Endothelial cell of umbilical vein (primary cell): Measurements from ENCODE around the gene NARS2. TPM values are rescaled to one million over a fixed set of nuclear protein-coding genes. Genes with fewer than 3 reads are reported as not detected.

Source experiments
- BruUV-seq: library from RNA; stranded (reverse); fragments of 400-500 nt; replicated peaks from 2 replicates; lab custom pipeline; 2021; lab: Mats Ljungman, UMichigan
- CTCF ChIA-PET: fragments of 300-600, 350-600 bp; sonication (Branson Sonifier 250); formaldehyde crosslinking; loops from one replicate; lab custom pipeline; 2021; ENCODE audit warnings: antibody characterized with exemption, inconsistent platforms; lab: Charles Lee
- POLR2A ChIA-PET: fragments of 300-600, 350-600 bp; sonication (Branson Sonifier 250); formaldehyde crosslinking; loops from one replicate; lab custom pipeline; 2021; ENCODE audit warnings: antibody characterized with exemption, inconsistent platforms; lab: Charles Lee
- DNase-seq: peaks from one replicate; pipeline ENCODE4 v3.0.0-alpha.2; 2011; ENCODE audit warnings: low read depth, low spot score
- FAIRE-seq: peaks from 2 replicates; lab custom pipeline; 2011; peaks lifted over from hg19 to GRCh38; lab: Jason Lieb, UNC
- H2AFZ ChIP-seq: 2 replicates; pipeline ENCODE4 v1.6.0; 2012; ENCODE audit warnings: low read depth, low read length, control low read depth, inconsistent platforms
- H3K27ac ChIP-seq: 2 replicates; pipeline ENCODE4 v1.5.1; 2011; ENCODE audit warnings: low read depth, mild to moderate bottlenecking, control low read depth, low read length, moderate library complexity; ENCODE audit not compliant: insufficient read depth
- H3K27me3 ChIP-seq, 2 experiments: 2 replicates each; pipeline versions ENCODE4 v1.6.0 to v1.6.1; 2011; ENCODE audit warnings: low read length in 2 of 2, mixed read lengths in 1 of 2; ENCODE audit not compliant: control insufficient read depth in 2 of 2, insufficient read depth in 2 of 2
- H3K36me3 ChIP-seq, 2 experiments: 2 replicates in 1 of 2; 3 replicates in 1 of 2; pipeline ENCODE4 v1.5.1; 2011; ENCODE audit warnings: low read length in 2 of 2, mild to moderate bottlenecking in 1 of 2, moderate library complexity in 1 of 2; ENCODE audit not compliant: control insufficient read depth in 2 of 2, insufficient read depth in 2 of 2; ENCODE audit errors: extremely low read depth in 1 of 2
- H3K4me1 ChIP-seq: 3 replicates; pipeline ENCODE4 v1.5.1; 2011; ENCODE audit warnings: mild to moderate bottlenecking, low read length; ENCODE audit not compliant: control insufficient read depth, insufficient read depth; ENCODE audit errors: extremely low read depth
- H3K4me2 ChIP-seq: 2 replicates; pipeline ENCODE4 v1.6.1; 2011; ENCODE audit warnings: low read length, control low read depth, mixed read lengths; ENCODE audit not compliant: insufficient read depth
- H3K4me3 ChIP-seq, 3 experiments: fragments of 200-600 bp in 1 of 3; sonication (generic), shearing (Covaris generic) in 1 of 3; replicated peaks in 1 of 3; 2 replicates each; pipeline ENCODE4 v1.5.1; 2011 to 2016; ENCODE audit warnings: control low read depth in 3 of 3, low read length in 3 of 3, mild to moderate bottlenecking in 2 of 3, inconsistent platforms in 1 of 3, low read depth in 1 of 3, moderate library complexity in 1 of 3; ENCODE audit not compliant: insufficient read depth in 1 of 3
- H3K79me2 ChIP-seq: 2 replicates; pipeline ENCODE4 v1.6.0; 2012; ENCODE audit warnings: low read length, inconsistent platforms; ENCODE audit not compliant: control insufficient read depth, insufficient read depth
- H3K9ac ChIP-seq: replicated peaks from 2 replicates; pipeline ENCODE3; 2011; ENCODE audit warnings: low read length, control low read depth; ENCODE audit not compliant: insufficient read depth; ENCODE audit errors: extremely low read depth
- H3K9me1 ChIP-seq: replicated peaks from 3 replicates; pipeline ENCODE4 v1.6.0; 2011; ENCODE audit warnings: mild to moderate bottlenecking, low read length; ENCODE audit not compliant: control insufficient read depth, insufficient read depth; ENCODE audit errors: extremely low read depth
- H3K9me3 ChIP-seq: replicated peaks from 2 replicates; pipeline ENCODE4 v1.5.1; 2012; ENCODE audit warnings: low read length, inconsistent platforms; ENCODE audit not compliant: control insufficient read depth, insufficient read depth
- H4K20me1 ChIP-seq: replicated peaks from 2 replicates; pipeline ENCODE3; 2011; ENCODE audit warnings: mild to moderate bottlenecking, low read length; ENCODE audit not compliant: control insufficient read depth, insufficient read depth; ENCODE audit errors: extremely low read depth
- CTCF ChIP-seq, 2 donors: IDR thresholded peaks; 1 replicate in 1 of 2; 2 replicates in 1 of 2; pipeline ENCODE4 v1.5.1; 2011; ENCODE audit warnings: low read length in 2 of 2, mild to moderate bottlenecking in 2 of 2, moderate library complexity in 2 of 2, control low read depth in 1 of 2, inconsistent platforms in 1 of 2, low read depth in 1 of 2; ENCODE audit not compliant: insufficient read depth in 1 of 2; ENCODE audit errors: extremely low read depth in 1 of 2
- EZH2 ChIP-seq: IDR thresholded peaks from 2 replicates; pipeline ENCODE4 v1.6.1; 2012; ENCODE audit warnings: borderline replicate concordance, low read depth, mild to moderate bottlenecking, moderate library complexity, low read length, inconsistent platforms; ENCODE audit not compliant: severe bottlenecking
- FOS ChIP-seq: IDR thresholded peaks from 2 replicates; pipeline ENCODE4 v1.6.1; 2011; ENCODE audit warnings: mild to moderate bottlenecking, low read length, moderate library complexity, borderline replicate concordance; ENCODE audit not compliant: insufficient read depth
- GATA2 ChIP-seq: IDR thresholded peaks from 2 replicates; pipeline ENCODE4 v1.7.0; 2011; ENCODE audit warnings: low read depth, mild to moderate bottlenecking, moderate library complexity, mixed read lengths, low read length; ENCODE audit not compliant: insufficient read length, insufficient read depth
- JUN ChIP-seq: IDR thresholded peaks from 2 replicates; pipeline ENCODE4 v1.6.1; 2011; ENCODE audit warnings: borderline replicate concordance, low read depth; ENCODE audit not compliant: insufficient read length, insufficient read depth
- MYC ChIP-seq: IDR thresholded peaks from one replicate; pipeline ENCODE4 v1.6.1; 2011; ENCODE audit warnings: mild to moderate bottlenecking, low read depth, low read length
- POLR2A ChIP-seq: IDR thresholded peaks from 2 replicates; pipeline ENCODE4 v1.6.1; 2012; ENCODE audit warnings: low read depth, mild to moderate bottlenecking, control low read depth, low read length
- POLR2AphosphoS5 ChIP-seq: IDR thresholded peaks from 2 replicates; pipeline ENCODE4 v1.6.1; 2012; ENCODE audit warnings: low read depth, mild to moderate bottlenecking, control low read depth, low read length, moderate library complexity; ENCODE audit not compliant: insufficient read depth
- dilution Hi-C: fragments of 300-500 bp; cut with MboI; formaldehyde crosslinking; loops from one replicate; pipeline ENCODE4 v1.15.0; 2019; ENCODE audit warnings: low sequenced_read_pairs; ENCODE audit not compliant: extremely low pct_ligation_motif_present
- intact Hi-C: fragments of 100-400 bp; cut with micrococcal nuclease; formaldehyde crosslinking; loops from one replicate; pipeline ENCODE4 v1.10.0; 2022
- polyA plus RNA-seq, 4 experiments: library from polyadenylated mRNA; depleted of rRNA in 3 of 4; stranded (reverse) in 3 of 4; unstranded in 1 of 4; fragments of >200 nt; gene quantifications; 2 replicates each; pipeline versions ENCODE4 v1.2.1 to v1.2.3, GENCODE V29; 2011 to 2012; ENCODE audit warnings: missing spikeins in 1 of 4
- total RNA-seq: library from RNA; stranded (reverse); gene quantifications from 2 replicates; pipeline ENCODE4 v1.2.3, GENCODE V29; 2021
- TF ChIP-seq, protein P1 (sequence below): IDR thresholded peaks from 2 replicates; pipeline ENCODE4 v1.6.1; 2011; ENCODE audit not compliant: insufficient read depth, insufficient read length

NARS2 gene
- total and polyA plus RNA-seq, 2 donors (not counting 3 experiments of a cell fraction or from before 2014, with no cell fraction given) = 6.9 to 16.7 TPM

DNA sequence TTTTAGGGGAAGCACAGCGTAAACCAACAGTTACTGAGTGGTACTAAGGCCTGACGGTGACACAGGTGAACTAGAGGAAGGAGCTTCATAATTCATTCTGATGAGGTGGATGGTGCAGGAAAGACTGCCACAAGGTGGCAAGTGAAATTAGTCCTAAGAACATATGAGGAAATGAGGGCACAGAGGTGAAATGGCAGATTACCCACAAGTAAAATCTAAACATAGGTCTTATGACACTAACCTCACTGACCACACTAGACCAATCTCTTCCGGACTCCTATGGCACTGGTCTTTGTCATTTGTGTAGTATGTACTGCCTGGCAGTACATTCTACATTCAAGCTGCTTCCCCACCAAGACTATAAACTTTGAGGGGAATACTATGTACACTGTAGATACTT is 177.3 kb downstream of the NARS2 start:
- Histone ChIP-seq H2AFZ (no peak overlapping the region), H3K9ac (no peak overlapping the region), H3K4me2 (no peak overlapping the region), H3K27ac (no peak overlapping the region), H3K9me1 (no peaks in the 10 kb centered on the region), H3K27me3 (no peaks in the 10 kb centered on the region), H4K20me1 (peaks cover 12% of the 10 kb centered on the region), H3K36me3 (no peaks in the 10 kb centered on the region), H3K9me3 (no peaks in the 10 kb centered on the region), H3K4me3 (no peak overlapping the region), H3K4me1 (peaks cover 4% of the 10 kb centered on the region), H3K79me2 (peaks cover 80% of the 10 kb centered on the region)
- CTCF ChIA-PET = interaction anchor here (0.6 to 1.3 kb wide), 3 partner anchors 21 to 167 kb away, joined by 3 read pairs; no protein-coding TSS in a partner anchor
- FAIRE-seq = no peak
- intact Hi-C loops = no loop called here
- BruUV-seq = no TSS peak
- POLR2A ChIA-PET = no interaction called here
- DNase-seq = no peak
- dilution Hi-C loops = no loop called here
- no peak for TF ChIP-seq FOS
- no peak for TF ChIP-seq CTCF (IDR thresholded peaks at IDR 0.05; ENCODE audit: extremely low read depth in 1 of 2, insufficient read depth in 1 of 2, low read depth in 1 of 2, low read length in 2 of 2)

DNA sequence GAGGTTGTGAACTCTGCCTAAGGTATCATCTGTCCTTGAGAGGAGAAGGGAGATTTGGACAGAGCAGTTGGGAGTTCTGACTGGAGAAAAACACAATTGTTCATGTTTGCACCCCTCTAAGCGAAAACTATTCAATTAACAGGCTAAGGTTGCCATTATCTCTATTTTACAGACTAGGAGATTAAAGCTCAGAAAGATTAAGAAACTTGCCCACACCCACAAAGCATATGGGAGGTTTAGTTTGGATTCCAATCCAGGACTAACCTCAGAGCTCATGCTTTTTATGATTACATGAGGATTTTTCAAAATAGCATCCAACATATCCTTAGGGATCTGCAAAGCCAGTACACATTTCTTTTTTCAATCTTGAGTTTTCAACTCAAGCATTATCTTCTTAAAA is 179.1 kb downstream of the NARS2 start:
- CTCF ChIA-PET = no interaction called here
- intact Hi-C loops = no loop called here

More for the DNA sequence above, 179.1 kb downstream of the NARS2 start:
- POLR2A ChIA-PET = no interaction called here
- H3K79me2 ChIP-seq = peaks cover 87% of the 10 kb centered on the region
- H3K4me2 ChIP-seq = no peak overlapping the region
- no peak overlapping the region for H3K9ac ChIP-seq
- H3K4me3 ChIP-seq = no peak overlapping the region
- no TSS peak for BruUV-seq
- H3K36me3 ChIP-seq = no peaks in the 10 kb centered on the region
- no peaks in the 10 kb centered on the region for H3K27me3 ChIP-seq
- FAIRE-seq = no peak
- H2AFZ ChIP-seq = no peak overlapping the region
- H4K20me1 ChIP-seq = peaks cover 12% of the 10 kb centered on the region
- TF ChIP-seq, protein P1, sequence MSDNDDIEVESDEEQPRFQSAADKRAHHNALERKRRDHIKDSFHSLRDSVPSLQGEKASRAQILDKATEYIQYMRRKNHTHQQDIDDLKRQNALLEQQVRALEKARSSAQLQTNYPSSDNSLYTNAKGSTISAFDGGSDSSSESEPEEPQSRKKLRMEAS = no peak
- TF ChIP-seq MYC (no peak), EZH2 (no peak), CTCF (IDR thresholded peaks at IDR 0.05; ENCODE audit: extremely low read depth in 1 of 2, insufficient read depth in 1 of 2, low read depth in 1 of 2, low read length in 2 of 2) (no peak), FOS (no peak), JUN (no peak), GATA2 (no peak), POLR2A (no peak), POLR2AphosphoS5 (no peak)
- H3K27ac ChIP-seq = no peak overlapping the region
- dilution Hi-C loops = no loop called here
- no peaks in the 10 kb centered on the region for H3K9me3 ChIP-seq
- H3K4me1 ChIP-seq = peaks cover 4% of the 10 kb centered on the region
- no peak for DNase-seq
- no peaks in the 10 kb centered on the region for H3K9me1 ChIP-seq
